Measurements from ENCODE around the gene TBC1D16.

Gene TBC1D16

GRCh38 chr17:80024206-80024972 is 11.3 kb downstream of the TBC1D16 start:
- no peak for DNase-seq

GRCh38 chr17:80023481-80024205 is 12.0 kb downstream of the TBC1D16 start:
- DNase-seq: no peak

GRCh38 chr17:80021600-80021999 is 14.1 kb downstream of the TBC1D16 start:
- no peak for DNase-seq

GRCh38 chr17:80018917-80019651 is 16.6 kb downstream of the TBC1D16 start:
- no peak for DNase-seq

- DNase-seq: no peak
These were observed 18.3 kb downstream of the TBC1D16 start for GRCh38 chr17:80017226-80018010.

- no peak for DNase-seq
These were observed 22.6 kb downstream of the TBC1D16 start for GRCh38 chr17:80012765-80013741.

GRCh38 chr17:80011989-80012555 is 23.6 kb downstream of the TBC1D16 start:
- no peak for DNase-seq

GRCh38 chr17:80010283-80010858 is 25.3 kb downstream of the TBC1D16 start:
- DNase-seq: no peak

- no peak for DNase-seq
These were observed 26.0 kb downstream of the TBC1D16 start for GRCh38 chr17:80009391-80010282.

- DNase-seq: no peak
These were observed 26.8 kb downstream of the TBC1D16 start for GRCh38 chr17:80008848-80009247.

GRCh38 chr17:80008383-80008840 is 27.3 kb downstream of the TBC1D16 start:
- peak; percentile 80 for DNase-seq

GRCh38 chr17:80007939-80008338 is 27.7 kb downstream of the TBC1D16 start:
- DNase-seq: no peak

GRCh38 chr17:80006811-80007752 is 28.6 kb downstream of the TBC1D16 start:
- DNase-seq: no peak

GRCh38 chr17:80006339-80006720 is 29.3 kb downstream of the TBC1D16 start:
- no peak for DNase-seq

GRCh38 chr17:80005360-80006338 is 30.0 kb downstream of the TBC1D16 start:
- DNase-seq: peak; percentile 29

- DNase-seq: no peak
These were observed 31.7 kb downstream of the TBC1D16 start for GRCh38 chr17:80003969-80004368.

Data from NCI-H1105 (cell line).